Measurements from ENCODE around the gene ATP6AP1. TPM values are rescaled to one million over a fixed set of nuclear protein-coding genes. Genes with fewer than 3 reads are reported as not detected.

ATP6AP1 gene
- total and polyA plus RNA-seq, 3 donors from 2014 or later = 95.1 to 158 (median 119) TPM

DNA sequence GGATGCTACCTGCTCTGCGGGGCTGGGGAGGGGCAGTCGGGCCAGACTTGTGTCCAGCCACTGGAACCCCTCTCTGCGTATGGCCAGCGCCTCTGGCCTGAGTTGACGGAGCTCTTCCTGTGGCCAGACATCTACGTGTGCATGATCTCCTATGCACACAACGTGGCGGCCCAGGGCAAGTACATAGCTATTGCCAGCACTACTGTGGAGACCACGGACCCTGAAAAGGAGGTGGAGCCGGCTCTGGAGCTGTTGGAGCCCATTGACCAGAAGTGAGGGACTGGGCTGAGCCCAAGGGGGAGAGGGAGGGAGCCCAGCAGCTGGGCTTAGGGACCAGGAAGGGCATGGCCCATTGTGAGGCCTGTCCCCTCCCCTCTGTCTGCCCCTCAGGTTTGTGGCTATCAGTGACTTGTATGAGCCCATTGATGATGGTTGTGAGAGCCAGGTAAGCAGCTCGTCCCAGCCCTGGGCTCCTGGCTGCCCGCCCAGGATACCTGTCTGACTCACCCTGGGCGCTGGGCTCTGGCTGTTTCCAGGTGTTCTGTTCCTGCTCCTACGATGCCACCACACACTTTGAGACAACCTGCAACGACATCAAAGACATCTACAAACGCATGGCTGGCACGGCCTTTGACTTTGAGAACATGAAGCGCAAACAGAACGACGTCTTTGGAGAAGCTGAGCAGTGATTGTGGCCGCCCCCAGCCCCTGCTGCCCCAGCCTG, 13.7 kb downstream of the ATP6AP1 start:
- Histone ChIP-seq H3K4me1 (peaks cover 5% of the 10 kb centered on the region), H3K9me3 (no peaks in the 10 kb centered on the region), H3K27ac (no peak overlapping the region), H3K36me3 (ENCODE audit: low read depth, missing control alignments) (no peaks in the 10 kb centered on the region), H3K4me3 (no peak overlapping the region), H3K27me3 (no peaks in the 10 kb centered on the region)
- WGBS, 2 donors = 93 to 100% methylated on average over 4 to 7 of the region's 21 CpGs
- TF ChIP-seq POLR2A (IDR thresholded peaks at IDR 0.05) = no peak
- TF ChIP-seq, protein P1, sequence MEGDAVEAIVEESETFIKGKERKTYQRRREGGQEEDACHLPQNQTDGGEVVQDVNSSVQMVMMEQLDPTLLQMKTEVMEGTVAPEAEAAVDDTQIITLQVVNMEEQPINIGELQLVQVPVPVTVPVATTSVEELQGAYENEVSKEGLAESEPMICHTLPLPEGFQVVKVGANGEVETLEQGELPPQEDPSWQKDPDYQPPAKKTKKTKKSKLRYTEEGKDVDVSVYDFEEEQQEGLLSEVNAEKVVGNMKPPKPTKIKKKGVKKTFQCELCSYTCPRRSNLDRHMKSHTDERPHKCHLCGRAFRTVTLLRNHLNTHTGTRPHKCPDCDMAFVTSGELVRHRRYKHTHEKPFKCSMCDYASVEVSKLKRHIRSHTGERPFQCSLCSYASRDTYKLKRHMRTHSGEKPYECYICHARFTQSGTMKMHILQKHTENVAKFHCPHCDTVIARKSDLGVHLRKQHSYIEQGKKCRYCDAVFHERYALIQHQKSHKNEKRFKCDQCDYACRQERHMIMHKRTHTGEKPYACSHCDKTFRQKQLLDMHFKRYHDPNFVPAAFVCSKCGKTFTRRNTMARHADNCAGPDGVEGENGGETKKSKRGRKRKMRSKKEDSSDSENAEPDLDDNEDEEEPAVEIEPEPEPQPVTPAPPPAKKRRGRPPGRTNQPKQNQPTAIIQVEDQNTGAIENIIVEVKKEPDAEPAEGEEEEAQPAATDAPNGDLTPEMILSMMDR (IDR thresholded peaks at IDR 0.05) = no peak
- intact Hi-C loops (cut with DNase I; ENCODE audit: low total_unique reads) = no loop called here
- no peak for DNase-seq

DNA sequence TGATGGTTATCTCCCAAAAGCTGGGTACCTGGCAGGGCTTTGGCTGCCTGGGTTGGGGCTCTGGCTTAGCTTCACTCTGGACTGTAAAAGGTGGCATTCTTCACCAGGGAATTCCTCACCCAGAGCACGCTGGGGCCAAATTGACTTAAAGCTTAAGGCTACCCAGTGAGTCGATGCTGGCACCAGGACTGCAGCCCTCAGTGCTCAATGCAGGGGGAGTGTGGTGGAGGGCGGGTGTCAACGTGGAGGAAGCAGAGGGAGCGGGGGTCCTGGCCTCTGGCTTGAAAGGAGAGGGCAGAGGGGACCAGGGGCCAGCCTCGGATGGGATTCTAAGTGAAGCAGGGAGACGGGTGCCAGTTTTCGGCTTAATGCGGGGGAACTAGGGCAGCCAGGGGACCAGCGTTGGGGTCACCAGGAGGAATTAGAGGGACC, 15.0 kb downstream of the ATP6AP1 start:
- H3K27ac ChIP-seq = peak overlapping the region; percentile 72 to 83
- H3K4me3 ChIP-seq = no peak overlapping the region
- no peak for DNase-seq
- no peaks in the 10 kb centered on the region for H3K27me3 ChIP-seq
- peaks cover 5% of the 10 kb centered on the region for H3K4me1 ChIP-seq
- H3K9me3 ChIP-seq = no peaks in the 10 kb centered on the region
- WGBS, 2 donors = 5 to 10% methylated on average over 8 to 9 of the region's 10 CpGs
- TF ChIP-seq, protein P1 (IDR thresholded peaks at IDR 0.05) = no peak
- TF ChIP-seq POLR2A (IDR thresholded peaks at IDR 0.05) = no peak
- intact Hi-C loops (cut with DNase I; ENCODE audit: low total_unique reads) = no loop called here
- H3K36me3 ChIP-seq (ENCODE audit: low read depth, missing control alignments) = no peaks in the 10 kb centered on the region

DNA sequence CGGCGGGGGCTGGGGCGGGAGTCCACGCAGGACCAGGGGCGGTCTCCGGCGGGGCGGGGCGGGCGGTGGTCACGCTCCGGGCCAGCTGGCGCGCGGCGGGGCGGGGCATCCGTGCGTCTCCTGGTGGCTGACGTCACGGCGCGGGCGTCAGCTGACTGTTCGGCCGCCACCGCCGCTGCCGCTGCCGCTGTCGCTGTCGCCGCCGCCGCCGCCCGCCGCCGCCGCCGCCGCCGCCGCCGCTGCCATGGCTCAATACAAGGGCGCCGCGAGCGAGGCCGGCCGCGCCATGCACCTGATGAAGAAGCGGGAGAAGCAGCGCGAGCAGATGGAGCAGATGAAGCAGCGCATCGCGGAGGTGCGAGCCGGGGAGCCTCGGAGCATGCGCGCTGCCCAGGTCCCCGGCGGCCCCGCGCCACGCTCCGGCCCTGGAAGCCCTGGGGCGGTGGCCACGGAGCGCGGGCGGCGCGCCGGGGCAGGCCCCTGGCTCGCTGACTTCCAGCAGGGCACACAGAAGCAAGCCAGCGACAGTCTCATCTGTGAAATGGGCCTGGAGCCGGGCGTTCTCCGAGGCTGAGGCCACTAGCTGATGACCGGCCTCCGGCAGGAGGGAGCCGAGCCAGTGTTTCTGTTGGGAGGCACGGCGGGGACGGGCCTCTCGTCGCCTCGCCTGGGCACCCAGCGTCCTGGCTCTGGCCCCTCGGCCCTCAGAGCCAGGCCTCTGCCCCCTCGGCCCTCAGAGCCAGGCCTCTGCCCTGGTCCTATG, 15.7 kb downstream of the ATP6AP1 start, which contains the start of gene FAM50A:
FAM50A (plus strand) TSS at position 150 of the 763 bp plus-strand sequence; CDS start at position 245, 95 bp downstream.
- TF ChIP-seq, protein P1 (IDR thresholded peaks at IDR 0.05) = no peak
- TF ChIP-seq POLR2A (IDR thresholded peaks at IDR 0.05) = no peak
- peak within 1 kb of the TSS; percentile 57 to 58 for H3K4me3 ChIP-seq
- intact Hi-C loops (cut with DNase I; ENCODE audit: low total_unique reads) = no loop called here
- no peaks in the 10 kb centered on the region for H3K36me3 ChIP-seq (ENCODE audit: low read depth, missing control alignments)
- no peaks in the 10 kb centered on the region for H3K27me3 ChIP-seq
- WGBS, 2 donors = no CpG with 5 or more reads among the region's 94 CpGs
- no peaks in the 10 kb centered on the region for H3K9me3 ChIP-seq
- peak; percentile 82 for DNase-seq
- peaks cover 5% of the 10 kb centered on the region for H3K4me1 ChIP-seq
- H3K27ac ChIP-seq = peak within 1 kb of the TSS; percentile 76 to 83

DNA sequence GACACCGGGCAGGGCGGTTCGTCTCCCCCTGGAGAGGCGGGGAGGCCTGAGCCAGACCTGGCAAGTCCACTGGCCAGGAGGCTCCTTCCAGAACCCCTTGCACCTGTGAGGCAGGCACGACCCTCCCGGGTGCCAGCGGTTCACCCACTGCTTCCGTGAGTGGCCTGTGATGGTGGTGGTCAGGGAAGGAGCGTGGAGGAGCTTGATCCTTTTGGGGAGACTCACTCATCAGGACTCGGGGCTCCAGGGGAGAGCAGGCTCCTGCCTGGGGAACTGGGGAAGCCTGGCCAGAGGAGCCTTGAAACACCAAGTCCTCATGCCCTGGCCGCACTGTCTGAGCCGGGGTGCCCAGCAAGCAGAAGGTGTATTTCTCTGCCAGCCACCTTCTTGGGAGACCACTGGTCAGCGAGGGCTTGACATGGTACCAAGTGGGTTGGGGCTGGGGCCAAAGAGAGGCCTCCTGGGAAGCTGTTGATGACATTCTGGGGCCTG, 16.3 kb downstream of the ATP6AP1 start:
- WGBS, 2 donors = 74% methylated on average over 9 of the region's 13 CpGs; no CpG with 5 or more reads in 1 of the 2 donors
- H3K4me1 ChIP-seq = peaks cover 5% of the 10 kb centered on the region
- TF ChIP-seq POLR2A (IDR thresholded peaks at IDR 0.05) = no peak
- TF ChIP-seq, protein P1 (IDR thresholded peaks at IDR 0.05) = no peak
- no peaks in the 10 kb centered on the region for H3K9me3 ChIP-seq
- H3K4me3 ChIP-seq = peak overlapping the region; percentile 57 to 58
- intact Hi-C loops (cut with DNase I; ENCODE audit: low total_unique reads) = no loop called here
- no peaks in the 10 kb centered on the region for H3K36me3 ChIP-seq (ENCODE audit: low read depth, missing control alignments)
- H3K27me3 ChIP-seq = no peaks in the 10 kb centered on the region
- DNase-seq = no peak
- H3K27ac ChIP-seq = peak overlapping the region; percentile 76 to 83

Measured in testis (tissue), 3 donors.